22Rv1 (cell line): Measurements from ENCODE around the gene GCNT4.

Experiments used
- H3K27ac ChIP-seq: fragments of 450-650 bp; 2 replicates; pipeline ENCODE4 v1.5.1; 2017
- CTCF ChIP-seq: fragments of 450-650 bp; IDR thresholded peaks from 2 replicates; pipeline ENCODE4 v1.5.1; 2017; ENCODE audit warnings: mild to moderate bottlenecking
- ZFX ChIP-seq: fragments of 450-650 bp; IDR thresholded peaks from 2 replicates; pipeline ENCODE4 v1.6.1; 2017; ENCODE audit warnings: antibody characterized with exemption, borderline replicate concordance

GCNT4 gene

DNA sequence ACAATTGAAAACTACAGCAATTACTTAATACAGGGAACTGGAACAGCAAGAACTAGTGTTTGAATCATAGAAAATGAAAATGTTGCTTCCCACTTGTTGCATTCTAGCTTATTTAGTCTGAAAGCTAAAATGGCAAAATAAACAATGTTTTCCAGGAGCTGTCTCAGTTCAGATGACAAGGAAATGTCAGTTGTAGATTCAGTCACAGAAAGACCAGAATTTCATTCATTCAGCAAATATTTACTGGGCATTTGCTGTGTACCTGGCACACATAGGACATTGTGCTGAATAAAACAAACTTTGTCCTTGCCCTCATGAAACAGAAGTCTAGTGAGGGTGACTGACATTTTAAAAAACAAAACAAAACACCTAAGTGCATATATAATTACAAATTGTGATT, 41.5 kb downstream of the GCNT4 start:
- H3K27ac ChIP-seq, result no peak overlapping the region
- TF ChIP-seq ZFX (no peak), CTCF (no peak)

- TF ChIP-seq ZFX (no peak), CTCF (no peak)
These were observed 42.6 kb downstream of the GCNT4 start for GRCh38 chr5:75009556-75010345.

DNA sequence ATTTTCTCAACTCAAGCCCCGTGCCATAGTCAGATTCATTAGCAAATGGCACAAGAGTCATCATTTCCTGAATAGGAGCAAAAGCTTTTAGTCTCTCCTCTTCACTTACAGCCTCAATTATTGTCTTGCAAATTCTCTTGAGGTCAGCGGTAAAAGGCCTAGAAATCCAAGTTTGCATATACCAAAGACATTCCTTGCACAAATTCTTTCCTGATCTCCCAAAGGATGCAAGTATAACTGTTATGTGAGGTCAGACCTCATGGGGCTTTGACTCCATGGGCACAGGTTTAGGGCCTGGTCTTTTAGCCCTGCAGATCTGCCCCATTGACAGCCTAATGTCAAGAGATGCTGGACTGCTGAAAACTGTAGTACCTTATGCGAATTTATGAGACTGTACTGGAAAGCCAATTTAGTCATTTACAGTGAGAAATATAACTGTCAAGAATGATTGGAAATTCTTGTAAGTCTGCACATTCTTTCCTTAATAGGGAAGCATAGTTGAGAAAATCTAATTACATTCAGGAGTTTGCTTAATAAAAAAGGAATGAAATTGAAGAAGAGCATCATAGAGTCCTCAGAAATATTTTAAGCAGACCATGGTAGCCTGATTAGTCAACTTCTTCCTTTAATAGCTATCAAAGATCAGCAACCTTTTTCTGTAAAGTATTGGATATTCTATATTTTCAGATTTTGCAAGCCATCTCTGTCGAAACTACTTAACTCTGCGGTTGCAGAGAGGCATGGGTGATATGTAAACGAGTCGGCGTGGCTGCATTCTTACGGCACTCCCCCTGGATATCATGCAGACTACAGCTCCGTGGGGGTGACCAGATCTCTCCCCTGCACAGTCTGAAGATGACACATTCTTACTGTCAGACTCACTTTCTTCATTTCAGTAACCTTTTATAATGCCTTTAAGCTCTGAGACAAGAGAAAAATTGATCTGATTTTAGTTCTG, 45.2 kb downstream of the GCNT4 start:
- no peak overlapping the region for H3K27ac ChIP-seq
- no peak for TF ChIP-seq ZFX
- no peak for TF ChIP-seq CTCF

More at GRCh38 chr5:75009556-75010345, 42.6 kb downstream of the GCNT4 start:
- no peak overlapping the region for H3K27ac ChIP-seq

DNA sequence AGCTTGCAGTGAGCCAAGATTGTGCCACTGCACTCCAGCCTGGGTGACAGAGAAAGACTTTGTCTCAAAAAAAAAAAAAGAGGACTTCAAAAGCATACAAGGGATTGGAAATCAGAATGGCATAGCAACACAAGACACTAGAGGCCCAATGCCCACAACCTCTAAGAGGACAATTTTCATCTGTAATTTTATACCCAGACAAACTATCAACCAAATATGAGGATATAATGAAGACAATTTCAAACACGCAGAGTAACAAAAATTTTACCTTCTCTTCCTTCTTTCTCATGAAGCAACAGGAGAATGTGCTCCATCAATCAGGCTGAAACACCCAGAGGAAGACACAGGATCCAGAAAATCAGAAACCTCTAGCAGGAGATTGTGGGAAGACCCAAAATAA, 46.8 kb downstream of the GCNT4 start:
- H3K27ac ChIP-seq, result no peak overlapping the region
- TF ChIP-seq CTCF (no peak), ZFX (no peak)
